Stimulated activated memory B cell treated with anti-CD40 and anti-IgM and Interleukin-4, amounts not matched to agents 10 μg/mL and 1 μg/mL and 100 μg/mL, for 72 hours (primary cell): ENCODE results near the gene NPY4R2.
"Not testable (repeated sequence)": the region's sequence is repeated elsewhere in the genome, so short reads cannot be mapped to it uniquely, and the experiment has no call there.

Experiments
- ATAC-seq: fragments of 150-1000 bp; cut with Tn5 transposase; 2 replicates; pipeline ENCODE4 v1.10.0; 2021
- H3K27ac Mint-ChIP-seq: one replicate; pipeline ENCODE4 v1.8.0; 2022; ENCODE audit warnings: mild to moderate bottlenecking, mixed read lengths
- H3K27me3 Mint-ChIP-seq: one replicate; pipeline ENCODE4 v1.8.0; 2022; ENCODE audit warnings: mixed read lengths
- H3K36me3 Mint-ChIP-seq: one replicate; pipeline ENCODE4 v1.8.0; 2022; ENCODE audit warnings: mixed read lengths
- H3K4me1 Mint-ChIP-seq: one replicate; pipeline ENCODE4 v1.8.0; 2022; ENCODE audit warnings: mixed read lengths
- H3K4me3 Mint-ChIP-seq: one replicate; pipeline ENCODE4 v1.8.0; 2022; ENCODE audit warnings: mild to moderate bottlenecking, moderate library complexity, mixed read lengths
- H3K9me3 Mint-ChIP-seq: one replicate; pipeline ENCODE4 v1.8.0; 2022; ENCODE audit warnings: mixed read lengths

Gene NPY4R2

GRCh38 chr10:47918475-47918874 is at the start of gene NPY4R2:
Gene NPY4R2, plus strand, starts transcription at chr10:47918662. Its CDS starts 3,326 bp downstream, at chr10:47921988.
- H3K4me1 Mint-ChIP-seq, H3K36me3 Mint-ChIP-seq, H3K27ac Mint-ChIP-seq, H3K27me3 Mint-ChIP-seq, H3K9me3 Mint-ChIP-seq, ATAC-seq, H3K4me3 Mint-ChIP-seq: not testable (repeated sequence)

- H3K36me3 Mint-ChIP-seq, H3K4me1 Mint-ChIP-seq, ATAC-seq, H3K27me3 Mint-ChIP-seq, H3K27ac Mint-ChIP-seq, H3K9me3 Mint-ChIP-seq, H3K4me3 Mint-ChIP-seq: not testable (repeated sequence)
Measured at GRCh38 chr10:47870887-47871286, 47.6 kb upstream of the NPY4R2 start.

GRCh38 chr10:47871485-47872180 is 46.8 kb upstream of the NPY4R2 start:
- not testable (repeated sequence) for H3K27ac Mint-ChIP-seq, H3K36me3 Mint-ChIP-seq, H3K9me3 Mint-ChIP-seq, H3K4me1 Mint-ChIP-seq, H3K27me3 Mint-ChIP-seq, H3K4me3 Mint-ChIP-seq, ATAC-seq

GRCh38 chr10:47872236-47872635 is 46.2 kb upstream of the NPY4R2 start:
- H3K27me3 Mint-ChIP-seq, ATAC-seq, H3K9me3 Mint-ChIP-seq, H3K27ac Mint-ChIP-seq, H3K36me3 Mint-ChIP-seq, H3K4me1 Mint-ChIP-seq, H3K4me3 Mint-ChIP-seq: not testable (repeated sequence)

GRCh38 chr10:47884239-47884638 is 34.2 kb upstream of the NPY4R2 start:
- ATAC-seq, H3K27me3 Mint-ChIP-seq, H3K4me1 Mint-ChIP-seq, H3K27ac Mint-ChIP-seq, H3K36me3 Mint-ChIP-seq, H3K4me3 Mint-ChIP-seq, H3K9me3 Mint-ChIP-seq: not testable (repeated sequence)

- not testable (repeated sequence) for H3K4me1 Mint-ChIP-seq, ATAC-seq, H3K9me3 Mint-ChIP-seq, H3K4me3 Mint-ChIP-seq, H3K27ac Mint-ChIP-seq, H3K27me3 Mint-ChIP-seq, H3K36me3 Mint-ChIP-seq
Measured at GRCh38 chr10:47884934-47885333, 33.5 kb upstream of the NPY4R2 start.

- not testable (repeated sequence) for H3K36me3 Mint-ChIP-seq, H3K4me1 Mint-ChIP-seq, H3K27me3 Mint-ChIP-seq, ATAC-seq, H3K9me3 Mint-ChIP-seq, H3K4me3 Mint-ChIP-seq, H3K27ac Mint-ChIP-seq
Measured at GRCh38 chr10:47886356-47886755, 32.1 kb upstream of the NPY4R2 start.

GRCh38 chr10:47886827-47887226 is 31.6 kb upstream of the NPY4R2 start:
- not testable (repeated sequence) for H3K4me3 Mint-ChIP-seq, H3K27me3 Mint-ChIP-seq, H3K36me3 Mint-ChIP-seq, ATAC-seq, H3K4me1 Mint-ChIP-seq, H3K27ac Mint-ChIP-seq, H3K9me3 Mint-ChIP-seq

GRCh38 chr10:47890737-47891136 is 27.7 kb upstream of the NPY4R2 start:
- not testable (repeated sequence) for ATAC-seq, H3K36me3 Mint-ChIP-seq

GRCh38 chr10:47892494-47893261 is 25.8 kb upstream of the NPY4R2 start:
- not testable (repeated sequence) for H3K4me1 Mint-ChIP-seq, H3K27ac Mint-ChIP-seq, H3K36me3 Mint-ChIP-seq, H3K4me3 Mint-ChIP-seq, H3K9me3 Mint-ChIP-seq
- peak; percentile 31 for ATAC-seq
- peaks cover 11% of the 10 kb centered on the region for H3K27me3 Mint-ChIP-seq

More at GRCh38 chr10:47890737-47891136, 27.7 kb upstream of the NPY4R2 start:
- H3K4me1 Mint-ChIP-seq, H3K9me3 Mint-ChIP-seq, H3K27ac Mint-ChIP-seq, H3K4me3 Mint-ChIP-seq: not testable (repeated sequence)
- H3K27me3 Mint-ChIP-seq, result peaks cover 11% of the 10 kb centered on the region

- not testable (repeated sequence) for H3K27ac Mint-ChIP-seq, H3K9me3 Mint-ChIP-seq, H3K36me3 Mint-ChIP-seq, ATAC-seq, H3K4me1 Mint-ChIP-seq, H3K4me3 Mint-ChIP-seq
- peaks cover 11% of the 10 kb centered on the region for H3K27me3 Mint-ChIP-seq
Measured at GRCh38 chr10:47894571-47894970, 23.9 kb upstream of the NPY4R2 start.

GRCh38 chr10:47897813-47898212 is 20.6 kb upstream of the NPY4R2 start:
- not testable (repeated sequence) for H3K27ac Mint-ChIP-seq, H3K9me3 Mint-ChIP-seq, ATAC-seq, H3K36me3 Mint-ChIP-seq, H3K4me1 Mint-ChIP-seq, H3K4me3 Mint-ChIP-seq
- H3K27me3 Mint-ChIP-seq, result peaks cover 11% of the 10 kb centered on the region

- not testable (repeated sequence) for H3K27ac Mint-ChIP-seq, H3K27me3 Mint-ChIP-seq, H3K4me3 Mint-ChIP-seq, H3K4me1 Mint-ChIP-seq, H3K9me3 Mint-ChIP-seq, H3K36me3 Mint-ChIP-seq, ATAC-seq
Measured at GRCh38 chr10:47909333-47909732, 9.1 kb upstream of the NPY4R2 start.

GRCh38 chr10:47910486-47910885 is 8.0 kb upstream of the NPY4R2 start:
- H3K36me3 Mint-ChIP-seq, H3K9me3 Mint-ChIP-seq, H3K27ac Mint-ChIP-seq, H3K27me3 Mint-ChIP-seq, ATAC-seq, H3K4me3 Mint-ChIP-seq, H3K4me1 Mint-ChIP-seq: not testable (repeated sequence)

- not testable (repeated sequence) for ATAC-seq, H3K27me3 Mint-ChIP-seq, H3K36me3 Mint-ChIP-seq, H3K4me3 Mint-ChIP-seq, H3K4me1 Mint-ChIP-seq, H3K9me3 Mint-ChIP-seq, H3K27ac Mint-ChIP-seq
Measured at GRCh38 chr10:47914052-47914451, 4.4 kb upstream of the NPY4R2 start.

- not testable (repeated sequence) for H3K27me3 Mint-ChIP-seq, H3K4me3 Mint-ChIP-seq, H3K36me3 Mint-ChIP-seq, H3K9me3 Mint-ChIP-seq, H3K4me1 Mint-ChIP-seq, ATAC-seq, H3K27ac Mint-ChIP-seq
Measured at GRCh38 chr10:47915849-47916548, 2.5 kb upstream of the NPY4R2 start.
